Erythroblast (primary cell): ENCODE data around the gene FPR3.

ENCODE experiments used
- GATA1 ChIP-seq: IDR thresholded peaks from 2 replicates; pipeline ENCODE4 v1.6.1; 2011; ENCODE audit warnings: low read depth, mild to moderate bottlenecking, control low read depth, low read length, moderate library complexity
- POLR2A ChIP-seq: IDR thresholded peaks from 2 replicates; pipeline ENCODE4 v1.6.1; 2011; ENCODE audit warnings: mild to moderate bottlenecking, low read length

GRCh38 chr19:51793994-51794393 lies 963 bp upstream of the FPR3 start:
- TF ChIP-seq POLR2A = no peak
- TF ChIP-seq GATA1 = no peak
